ENCODE data around the gene SLC5A10. TPM values are rescaled to one million over a fixed set of nuclear protein-coding genes. Genes with fewer than 3 reads are reported as not detected.
"Not testable (repeated sequence)": the region's sequence is repeated elsewhere in the genome, so short reads cannot be mapped to it uniquely, and the experiment has no call there.

The SLC5A10 gene
- total RNA-seq, 1 experiment from 2014 or later: not detected

- H3K23me2 ChIP-seq (ENCODE audit: insufficient read length, low read depth, low read length, poor library complexity, severe bottlenecking); H3K79me2 ChIP-seq (ENCODE audit: insufficient read depth, low read length); H2BK120ac ChIP-seq (ENCODE audit: low read depth, low read length, poor library complexity, severe bottlenecking); H2BK12ac ChIP-seq (ENCODE audit: insufficient read length, low read depth, low read length); H3K27me3 Mint-ChIP-seq (ENCODE audit: low read depth); H2AFZ ChIP-seq (ENCODE audit: low read length); H4K8ac ChIP-seq (replicated peaks; ENCODE audit: insufficient read length, low read depth, low read length); H3K27ac ChIP-seq (ENCODE audit: insufficient read length, low read depth, low read length); H3K4ac ChIP-seq (ENCODE audit: low read depth, low read length); H3K14ac ChIP-seq (ENCODE audit: insufficient read depth, low read length); H2BK15ac ChIP-seq (ENCODE audit: low read depth, low read length); H3K9me3 Mint-ChIP-seq; H2BK5ac ChIP-seq (ENCODE audit: insufficient read length, low read length); H3K56ac ChIP-seq (ENCODE audit: insufficient read length, low read depth, low read length); H4K20me1 ChIP-seq (ENCODE audit: control insufficient read depth, insufficient read depth, insufficient read length); H4K5ac ChIP-seq (ENCODE audit: insufficient read length, low read depth, low read length); H3K4me3 Mint-ChIP-seq; H3K79me1 ChIP-seq (ENCODE audit: insufficient read depth, low read depth, low read length, poor library complexity, severe bottlenecking); H3K4me1 Mint-ChIP-seq; H3K27me3 ChIP-seq (ENCODE audit: insufficient read depth, low read length); H4K91ac ChIP-seq (ENCODE audit: insufficient read length, low read depth, low read length); H2AK5ac ChIP-seq (ENCODE audit: insufficient read length, low read length); H3K18ac ChIP-seq (ENCODE audit: insufficient read length, low read depth, low read length); H3K4me1 ChIP-seq (ENCODE audit: insufficient read depth, low read length); H3K9ac ChIP-seq (ENCODE audit: extremely low read depth, insufficient read length, low read length); H2BK20ac ChIP-seq (ENCODE audit: low read depth, low read length, poor library complexity, severe bottlenecking); H3K4me2 ChIP-seq (ENCODE audit: insufficient read depth, insufficient read length, low read length); H3K23ac ChIP-seq (ENCODE audit: insufficient read length, low read depth, low read length); H3K36me3 Mint-ChIP-seq (ENCODE audit: insufficient read depth in 1 of 3, low read depth in 3 of 3); H3K9me3 ChIP-seq (ENCODE audit: control insufficient read depth, low read depth, low read length); H3T11ph ChIP-seq (ENCODE audit: low read length); H3K27ac Mint-ChIP-seq: not testable (repeated sequence)
- WGBS (ENCODE audit: extremely low coverage, insufficient read length, low lambda C conversion rate): no CpG with 5 or more reads among the region's 17 CpGs
- DNase-seq: peak; percentile 24
Observed at GRCh38 chr17:19064378-19064777, 112.4 kb downstream of the SLC5A10 start.

GRCh38 chr17:19070318-19071168 lies 118.6 kb downstream of the SLC5A10 start:
- not testable (repeated sequence) for H2AK5ac ChIP-seq (ENCODE audit: insufficient read length, low read length); H3K18ac ChIP-seq (ENCODE audit: insufficient read length, low read depth, low read length); H3K4ac ChIP-seq (ENCODE audit: low read depth, low read length); H2BK5ac ChIP-seq (ENCODE audit: insufficient read length, low read length); H3K9me3 ChIP-seq (ENCODE audit: control insufficient read depth, low read depth, low read length); H2BK20ac ChIP-seq (ENCODE audit: low read depth, low read length, poor library complexity, severe bottlenecking); DNase-seq; H3K23ac ChIP-seq (ENCODE audit: insufficient read length, low read depth, low read length); H3K56ac ChIP-seq (ENCODE audit: insufficient read length, low read depth, low read length); H4K5ac ChIP-seq (ENCODE audit: insufficient read length, low read depth, low read length); H3K4me1 Mint-ChIP-seq; H3K14ac ChIP-seq (ENCODE audit: insufficient read depth, low read length); H2BK15ac ChIP-seq (ENCODE audit: low read depth, low read length); H3K27me3 ChIP-seq (ENCODE audit: insufficient read depth, low read length); H4K91ac ChIP-seq (ENCODE audit: insufficient read length, low read depth, low read length); H3K9ac ChIP-seq (ENCODE audit: extremely low read depth, insufficient read length, low read length); H4K20me1 ChIP-seq (ENCODE audit: control insufficient read depth, insufficient read depth, insufficient read length); H3K79me2 ChIP-seq (ENCODE audit: insufficient read depth, low read length); H3T11ph ChIP-seq (ENCODE audit: low read length); H3K79me1 ChIP-seq (ENCODE audit: insufficient read depth, low read depth, low read length, poor library complexity, severe bottlenecking); H2AFZ ChIP-seq (ENCODE audit: low read length); H3K27me3 Mint-ChIP-seq (ENCODE audit: low read depth); H3K9me3 Mint-ChIP-seq; H2BK120ac ChIP-seq (ENCODE audit: low read depth, low read length, poor library complexity, severe bottlenecking); H3K4me3 Mint-ChIP-seq; H2BK12ac ChIP-seq (ENCODE audit: insufficient read length, low read depth, low read length); H3K36me3 Mint-ChIP-seq (ENCODE audit: insufficient read depth in 1 of 3, low read depth in 3 of 3); H3K27ac Mint-ChIP-seq; H3K27ac ChIP-seq (ENCODE audit: insufficient read length, low read depth, low read length); H3K4me1 ChIP-seq (ENCODE audit: insufficient read depth, low read length); H3K4me2 ChIP-seq (ENCODE audit: insufficient read depth, insufficient read length, low read length); H3K23me2 ChIP-seq (ENCODE audit: insufficient read length, low read depth, low read length, poor library complexity, severe bottlenecking); H4K8ac ChIP-seq (replicated peaks; ENCODE audit: insufficient read length, low read depth, low read length)
- WGBS (ENCODE audit: extremely low coverage, insufficient read length, low lambda C conversion rate): no CpG with 5 or more reads among the region's 34 CpGs
